IMR-90 (cell line): ENCODE data around the gene TANGO6. TPM values are rescaled to one million over a fixed set of nuclear protein-coding genes. Genes with fewer than 3 reads are reported as not detected.

Experiments
- ATAC-seq: fragments of 200-7000 bp; cut with Tn5 transposase; 2 replicates; pipeline ENCODE4 v1.9.1; 2020; ENCODE audit warnings: low read depth, mild to moderate bottlenecking, moderate library complexity
- BruUV-seq: library from RNA; stranded (reverse); fragments of 400-500 nt; replicated peaks from 2 replicates; lab custom pipeline; 2021; lab: Mats Ljungman, UMichigan
- CTCF ChIA-PET: fragments of 300-600 bp; formaldehyde crosslinking; extraction: SDS; loops from one replicate; lab custom pipeline; 2021; ENCODE audit warnings: antibody characterized with exemption; lab: Yijun Ruan, JAX
- POLR2A ChIA-PET: fragments of 300-600 bp; sonication (Branson Sonifier 250); formaldehyde crosslinking; loops from one replicate; lab custom pipeline; 2022; ENCODE audit warnings: antibody characterized with exemption; ENCODE audit not compliant: unreplicated experiment; lab: Charles Lee
- DNase-seq: peaks from one replicate; pipeline ENCODE4 v3.0.0; 2013
- H2AFZ ChIP-seq: replicated peaks from 2 replicates; pipeline ENCODE3; 2013; ENCODE audit warnings: low read length, mild to moderate bottlenecking; ENCODE audit not compliant: poor library complexity
- H2AK5ac ChIP-seq: 2 replicates; pipeline ENCODE4 v1.6.1; 2013; ENCODE audit warnings: low read depth, low read length, inconsistent platforms
- H2AK9ac ChIP-seq: replicated peaks from 2 replicates; pipeline ENCODE3; 2013; ENCODE audit warnings: mild to moderate bottlenecking, low read depth, low read length, moderate library complexity; ENCODE audit not compliant: poor library complexity
- H2BK120ac ChIP-seq: 2 replicates; pipeline ENCODE4 v1.6.1; 2013; ENCODE audit warnings: low read depth, low read length, inconsistent platforms
- H2BK15ac ChIP-seq: 3 replicates; pipeline ENCODE4 v1.6.1; 2013; ENCODE audit warnings: low read depth, low read length, inconsistent platforms
- H2BK20ac ChIP-seq: 2 replicates; pipeline ENCODE4 v1.6.1; 2013; ENCODE audit warnings: low read depth, mild to moderate bottlenecking, inconsistent platforms, low read length, moderate library complexity
- H2BK5ac ChIP-seq: 2 replicates; pipeline ENCODE4 v1.6.1; 2013; ENCODE audit warnings: mild to moderate bottlenecking, low read depth, low read length, inconsistent platforms; ENCODE audit not compliant: poor library complexity, severe bottlenecking
- H3K14ac ChIP-seq: replicated peaks from 2 replicates; pipeline ENCODE4 v1.6.1; 2013; ENCODE audit warnings: low read depth, low read length, inconsistent platforms
- H3K18ac ChIP-seq: 2 replicates; pipeline ENCODE4 v1.6.1; 2013; ENCODE audit warnings: low read depth, low read length, control low read depth
- H3K23ac ChIP-seq: 2 replicates; pipeline ENCODE4 v1.6.1; 2013; ENCODE audit warnings: low read depth, low read length, inconsistent platforms
- H3K27ac ChIP-seq: 2 replicates; pipeline ENCODE4 v1.5.1; 2013; ENCODE audit warnings: mild to moderate bottlenecking, control low read depth, low read length; ENCODE audit not compliant: insufficient read depth
- H3K27me3 ChIP-seq: 2 replicates; pipeline ENCODE4 v1.6.1; 2013; ENCODE audit warnings: low read length; ENCODE audit not compliant: control insufficient read depth, insufficient read depth
- H3K36me3 ChIP-seq: 2 replicates; pipeline ENCODE4 v1.6.1; 2013; ENCODE audit warnings: low read length, mixed read lengths; ENCODE audit not compliant: control insufficient read depth, insufficient read depth
- H3K4ac ChIP-seq: 2 replicates; pipeline ENCODE4 v1.6.1; 2013; ENCODE audit warnings: low read depth, low read length, inconsistent platforms
- H3K4me1 ChIP-seq: 2 replicates; pipeline ENCODE4 v1.6.1; 2013; ENCODE audit warnings: low read length, mixed read lengths; ENCODE audit not compliant: control insufficient read depth, insufficient read depth
- H3K4me2 ChIP-seq: 2 replicates; pipeline ENCODE4 v1.6.1; 2013; ENCODE audit warnings: low read depth, mild to moderate bottlenecking, control low read depth, low read length, moderate library complexity
- H3K4me3 ChIP-seq: 2 replicates; pipeline ENCODE4 v1.5.1; 2013; ENCODE audit warnings: low read depth, mild to moderate bottlenecking, control low read depth, low read length, moderate library complexity; ENCODE audit not compliant: insufficient read depth
- H3K56ac ChIP-seq: 2 replicates; pipeline ENCODE4 v1.6.1; 2013; ENCODE audit warnings: low read length, inconsistent platforms; ENCODE audit not compliant: insufficient read depth; ENCODE audit errors: extremely low read depth
- H3K79me1 ChIP-seq, 2 experiments: 2 replicates each; pipeline ENCODE4 v1.6.1; 2013; ENCODE audit warnings: low read length in 2 of 2, inconsistent platforms in 1 of 2, low read depth in 1 of 2
- H3K9ac ChIP-seq: 2 replicates; pipeline ENCODE4 v1.6.1; 2013; ENCODE audit warnings: low read depth, low read length, control low read depth
- H3K9me1 ChIP-seq: 2 replicates; pipeline ENCODE4 v1.6.1; 2013; ENCODE audit warnings: low read length, inconsistent platforms; ENCODE audit not compliant: insufficient read depth
- H3K9me3 ChIP-seq: 2 replicates; pipeline ENCODE4 v1.6.1; 2013; ENCODE audit warnings: low read length; ENCODE audit not compliant: control insufficient read depth, insufficient read depth
- H4K20me1 ChIP-seq: 2 replicates; pipeline ENCODE4 v1.6.1; 2013; ENCODE audit warnings: low read length, inconsistent platforms; ENCODE audit not compliant: insufficient read depth
- H4K5ac ChIP-seq: 2 replicates; pipeline ENCODE4 v1.6.1; 2013; ENCODE audit warnings: mild to moderate bottlenecking, low read depth, low read length, control low read depth
- H4K8ac ChIP-seq, 2 experiments: 2 replicates each; pipeline ENCODE4 v1.6.1; 2013; ENCODE audit warnings: low read depth in 2 of 2, low read length in 2 of 2, control low read depth in 1 of 2, inconsistent platforms in 1 of 2
- H4K91ac ChIP-seq: 2 replicates; pipeline ENCODE4 v1.6.1; 2013; ENCODE audit warnings: low read depth, low read length, inconsistent platforms; ENCODE audit not compliant: insufficient read depth
- CTCF ChIP-seq: conservative IDR thresholded peaks from 2 replicates; pipeline ENCODE4 v1.5.1; 2012; ENCODE audit warnings: mild to moderate bottlenecking, low read depth, low read length, improper control_type of control experiment
- ELK1 ChIP-seq: fragments of 150-350 bp; IDR thresholded peaks from 2 replicates; pipeline ENCODE4 v1.6.1; 2016; ENCODE audit warnings: low read depth, mild to moderate bottlenecking, low read length, moderate library complexity, borderline replicate concordance
- WGBS, 2 experiments: methylation state at CpG; one replicate each; pipeline versions ENCODE4 v1.1.5 to v1.1.7; 2013; ENCODE audit warnings: missing lambda C conversion rate in 2 of 2; ENCODE audit not compliant: insufficient read length in 1 of 2; ENCODE audit errors: extremely low coverage in 2 of 2; 5-methylcytosine and 5-hydroxymethylcytosine counted together
- dilution Hi-C: fragments of 300-500 bp; cut with HindIII; formaldehyde crosslinking; loops from one replicate; pipeline ENCODE4 v1.14.3; 2018; ENCODE audit warnings: low sequenced_read_pairs; ENCODE audit not compliant: unreplicated experiment
- in situ Hi-C: fragments of 300-500 bp; cut with MboI; formaldehyde crosslinking; loops from 3 replicates; pipeline ENCODE4 v1.14.3; 2019; ENCODE audit warnings: low sequenced_read_pairs, inconsistent platforms, mixed read lengths
- intact Hi-C: fragments of 100-400 bp; cut with micrococcal nuclease; formaldehyde crosslinking; loops from 2 replicates; pipeline ENCODE4 v1.10.0; 2022
- polyA plus RNA-seq, 3 experiments: library from polyadenylated mRNA; depleted of rRNA; stranded (reverse); fragments of >200 nt; gene quantifications; 2 replicates each; pipeline ENCODE4 v1.2.3, GENCODE V29; 2012; ENCODE audit warnings: low replicate concordance in 1 of 3
- total RNA-seq: library from RNA; depleted of rRNA; stranded (reverse); fragments of >200 nt; gene quantifications from 2 replicates; pipeline ENCODE4 v1.2.3, GENCODE V29; 2012

The TANGO6 gene
- total and polyA plus RNA-seq, 2 of the 4 experiments (the other 2 are of a cell fraction): 6.7 to 22.4 TPM

GRCh38 chr16:68839831-68840230 is 3.5 kb upstream of the TANGO6 start:
- in situ Hi-C loops (no loop called here), intact Hi-C loops (no loop called here)

More at GRCh38 chr16:68839831-68840230, 3.5 kb upstream of the TANGO6 start:
- H3K4me2 ChIP-seq: no peak overlapping the region
- no peak overlapping the region for H2AK9ac ChIP-seq
- H3K27ac ChIP-seq: no peak overlapping the region
- DNase-seq: no peak
- H4K8ac ChIP-seq: no peak overlapping the region
- no peaks in the 10 kb centered on the region for H3K9me3 ChIP-seq
- dilution Hi-C loops: no loop called here
- H4K5ac ChIP-seq: no peak overlapping the region
- H2BK5ac ChIP-seq: no peak overlapping the region
- H3K4me3 ChIP-seq: no peak overlapping the region
- no peak overlapping the region for H3K9ac ChIP-seq
- no peak overlapping the region for H2BK20ac ChIP-seq
- no peak overlapping the region for H3K56ac ChIP-seq
- H3K9me1 ChIP-seq: no peaks in the 10 kb centered on the region
- ATAC-seq: no peak
- POLR2A ChIA-PET: no interaction called here
- TF ChIP-seq CTCF: no peak
- no peak for TF ChIP-seq ELK1
- H4K20me1 ChIP-seq: no peaks in the 10 kb centered on the region
- no peak overlapping the region for H2BK120ac ChIP-seq
- no peaks in the 10 kb centered on the region for H3K27me3 ChIP-seq
- no peak overlapping the region for H3K4ac ChIP-seq
- H3K36me3 ChIP-seq: no peaks in the 10 kb centered on the region
- CTCF ChIA-PET: no interaction called here
- no peak overlapping the region for H3K23ac ChIP-seq
- H2BK15ac ChIP-seq: no peak overlapping the region
- no peak overlapping the region for H2AK5ac ChIP-seq
- WGBS, 2 experiments: no CpG with 5 or more reads among the region's 4 CpGs
- H3K4me1 ChIP-seq: peaks cover 3% of the 10 kb centered on the region; the same call in 1 of the 2 replicates
- H2AFZ ChIP-seq: no peak overlapping the region
- peaks cover 7 to 11% of the 10 kb centered on the region in 2 experiments for H3K79me1 ChIP-seq
- no peak overlapping the region for H4K91ac ChIP-seq
- no peak overlapping the region for H3K14ac ChIP-seq
- BruUV-seq: no TSS peak
- H3K18ac ChIP-seq: no peak overlapping the region
